Heart left ventricle (tissue), 13 donors: ENCODE data around the gene NEUROD4.

Source experiments
- POLR2A ChIP-seq, 2 donors: fragments of 450-650 bp; IDR thresholded peaks; one replicate each; pipeline ENCODE4 v1.6.1; 2017; ENCODE audit warnings: antibody characterized with exemption in 2 of 2, mild to moderate bottlenecking in 2 of 2, moderate library complexity in 2 of 2
- TF ChIP-seq, protein P1 (sequence below), 12 donors: fragments of 200-600 bp; sonication (generic) in 4 of 12; IDR thresholded peaks; one replicate each; pipeline versions ENCODE4 v1.5.0 to v1.8.0; 2018 to 2022; ENCODE audit warnings: antibody characterized with exemption in 12 of 12, mild to moderate bottlenecking in 5 of 12
- donor health status: ischemic (EF 13 %, LVEDD 7.1; RV severe dilation, severe dysfunction).
- donor health status: DM: no; HTN: yes; CAD: no.
- donor health status: DM: no; HTN: no; CAD: no.
- donor health status: ischemic (EF 25% LVEDD 6.9; RV normal size, moderate dysfunction).
- donor health status: ischemic (EF 25% LVEDD 5.7; RV mildly dilated, moderate dysfunction).
- donor health status: ischemic (EF 35%, LVEDD 5.7; RV mildly dilated, moderate dysfunction).
- donor health status: nonischemic (EF 11% LVEDD 7.7; RV severe dilation, severe dysfunction).
- donor health status: DM: yes; HTN: yes; CAD: no.
- donor health status: PGD.
- donor health status: ischemic (EF 29% LVEDD 5.4; RV normal size, mild dysfunction).
- donor health status: nonischemic (EF 23%, LVEDD 6.1; RV moderate dilation, normal function).

DNA sequence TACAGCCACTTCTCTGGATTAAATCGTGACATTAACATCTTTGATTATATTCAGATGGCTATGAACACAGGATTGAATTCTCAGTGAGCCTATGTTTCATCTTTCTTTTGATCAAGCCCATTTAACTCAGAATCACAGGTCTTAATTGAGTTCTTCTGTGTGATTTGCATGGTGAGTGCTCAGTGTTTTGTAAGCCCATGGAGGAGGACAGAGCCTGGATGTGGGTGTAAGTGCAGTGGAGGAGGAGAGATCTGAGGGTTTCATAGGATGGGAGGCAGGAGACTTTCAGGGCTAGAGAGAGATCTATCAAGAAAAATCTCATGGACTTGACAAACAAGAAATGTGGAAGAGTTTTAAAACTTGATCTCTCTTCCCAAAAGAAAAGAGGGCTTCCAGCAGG is 29.9 kb upstream of the NEUROD4 start:
- TF ChIP-seq, protein P1, sequence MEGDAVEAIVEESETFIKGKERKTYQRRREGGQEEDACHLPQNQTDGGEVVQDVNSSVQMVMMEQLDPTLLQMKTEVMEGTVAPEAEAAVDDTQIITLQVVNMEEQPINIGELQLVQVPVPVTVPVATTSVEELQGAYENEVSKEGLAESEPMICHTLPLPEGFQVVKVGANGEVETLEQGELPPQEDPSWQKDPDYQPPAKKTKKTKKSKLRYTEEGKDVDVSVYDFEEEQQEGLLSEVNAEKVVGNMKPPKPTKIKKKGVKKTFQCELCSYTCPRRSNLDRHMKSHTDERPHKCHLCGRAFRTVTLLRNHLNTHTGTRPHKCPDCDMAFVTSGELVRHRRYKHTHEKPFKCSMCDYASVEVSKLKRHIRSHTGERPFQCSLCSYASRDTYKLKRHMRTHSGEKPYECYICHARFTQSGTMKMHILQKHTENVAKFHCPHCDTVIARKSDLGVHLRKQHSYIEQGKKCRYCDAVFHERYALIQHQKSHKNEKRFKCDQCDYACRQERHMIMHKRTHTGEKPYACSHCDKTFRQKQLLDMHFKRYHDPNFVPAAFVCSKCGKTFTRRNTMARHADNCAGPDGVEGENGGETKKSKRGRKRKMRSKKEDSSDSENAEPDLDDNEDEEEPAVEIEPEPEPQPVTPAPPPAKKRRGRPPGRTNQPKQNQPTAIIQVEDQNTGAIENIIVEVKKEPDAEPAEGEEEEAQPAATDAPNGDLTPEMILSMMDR (IDR thresholded peaks at IDR 0.05): no peak
- no peak for TF ChIP-seq POLR2A (IDR thresholded peaks at IDR 0.05)
